NB4 (cell line): ENCODE data around the gene PEDS1.

Source experiments
- CTCF ChIP-seq: IDR thresholded peaks from one replicate; pipeline ENCODE4 v1.5.1; 2012; ENCODE audit warnings: low read depth, low read length
- TF ChIP-seq, protein P1 (sequence below): IDR thresholded peaks from 2 replicates; pipeline ENCODE4 v1.6.1; 2011; ENCODE audit warnings: low read depth, low read length

DNA sequence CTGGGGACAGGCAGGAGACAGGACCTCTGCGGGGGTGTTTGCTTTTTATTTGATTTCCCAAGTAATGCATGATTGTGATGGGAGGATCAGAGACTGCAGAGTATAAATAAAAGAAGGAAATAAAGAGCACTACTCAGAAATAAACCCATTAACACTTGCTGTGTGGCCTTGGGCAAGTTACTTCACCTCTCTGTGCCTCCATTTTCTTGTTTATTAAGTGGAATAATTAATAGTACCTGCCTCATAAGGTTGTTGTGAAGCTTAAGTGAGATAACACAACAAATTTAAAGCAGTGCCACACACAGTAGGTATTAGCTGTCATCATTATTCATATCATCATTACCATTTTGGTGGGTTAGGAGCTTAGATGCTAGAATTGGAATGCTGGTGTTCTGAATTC, 45.2 kb upstream of the PEDS1 start:
- TF ChIP-seq CTCF: no peak
- TF ChIP-seq, protein P1, sequence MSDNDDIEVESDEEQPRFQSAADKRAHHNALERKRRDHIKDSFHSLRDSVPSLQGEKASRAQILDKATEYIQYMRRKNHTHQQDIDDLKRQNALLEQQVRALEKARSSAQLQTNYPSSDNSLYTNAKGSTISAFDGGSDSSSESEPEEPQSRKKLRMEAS: no peak
